H9 (cell line): ENCODE data around the gene AKT3. TPM values are rescaled to one million over a fixed set of nuclear protein-coding genes. Genes with fewer than 3 reads are reported as not detected.

Source experiments
- DNase-seq: peaks from one replicate; pipeline ENCODE4 v3.0.0-alpha.2; 2017
- H2AFZ ChIP-seq: one replicate; pipeline ENCODE4 v1.6.1; 2013; ENCODE audit warnings: mild to moderate bottlenecking, low read length, control low read depth, moderate library complexity
- H2AK5ac ChIP-seq: 2 replicates; pipeline ENCODE4 v1.6.1; 2013; ENCODE audit warnings: low read length, control low read depth, mixed read lengths; ENCODE audit not compliant: insufficient read length
- H2BK120ac ChIP-seq: one replicate; pipeline ENCODE4 v1.6.1; 2013; ENCODE audit warnings: low read depth, mild to moderate bottlenecking, low read length, control low read depth, inconsistent platforms; ENCODE audit not compliant: poor library complexity, severe bottlenecking
- H2BK12ac ChIP-seq: 2 replicates; pipeline ENCODE4 v1.6.1; 2013; ENCODE audit warnings: low read length, control low read depth, mixed read lengths, low read depth; ENCODE audit not compliant: insufficient read length
- H2BK15ac ChIP-seq: 2 replicates; pipeline ENCODE4 v1.6.1; 2013; ENCODE audit warnings: low read depth, low read length, control low read depth
- H2BK20ac ChIP-seq: one replicate; pipeline ENCODE4 v1.6.1; 2013; ENCODE audit warnings: low read depth, mild to moderate bottlenecking, low read length, control low read depth, inconsistent platforms; ENCODE audit not compliant: poor library complexity, severe bottlenecking
- H2BK5ac ChIP-seq: 2 replicates; pipeline ENCODE4 v1.6.1; 2013; ENCODE audit warnings: low read length, control low read depth, mixed read lengths; ENCODE audit not compliant: insufficient read length
- H3K14ac ChIP-seq: 2 replicates; pipeline ENCODE4 v1.6.1; 2013; ENCODE audit warnings: low read length, control low read depth; ENCODE audit not compliant: insufficient read depth
- H3K18ac ChIP-seq: 2 replicates; pipeline ENCODE4 v1.6.1; 2013; ENCODE audit warnings: low read depth, mild to moderate bottlenecking, mixed read lengths, low read length, control low read depth; ENCODE audit not compliant: insufficient read length
- H3K23ac ChIP-seq: 2 replicates; pipeline ENCODE4 v1.6.1; 2013; ENCODE audit warnings: low read length, control low read depth, mixed read lengths, low read depth; ENCODE audit not compliant: insufficient read length
- H3K23me2 ChIP-seq: 2 replicates; pipeline ENCODE4 v1.6.1; 2013; ENCODE audit warnings: low read depth, mild to moderate bottlenecking, mixed read lengths, low read length, control low read depth; ENCODE audit not compliant: insufficient read length, poor library complexity, severe bottlenecking
- H3K27ac ChIP-seq: 2 replicates; pipeline ENCODE4 v1.5.1; 2013; ENCODE audit warnings: low read length, control low read depth, mixed read lengths, low read depth; ENCODE audit not compliant: insufficient read length
- H3K27me3 ChIP-seq: 2 replicates; pipeline ENCODE4 v1.6.1; 2013; ENCODE audit warnings: low read length, control low read depth, inconsistent platforms; ENCODE audit not compliant: insufficient read depth
- H3K4ac ChIP-seq: 2 replicates; pipeline ENCODE4 v1.6.1; 2013; ENCODE audit warnings: low read depth, mild to moderate bottlenecking, control low read depth, inconsistent platforms, low read length, moderate library complexity
- H3K4me1 ChIP-seq: 2 replicates; pipeline ENCODE4 v1.6.1; 2013; ENCODE audit warnings: low read length, control low read depth, inconsistent platforms; ENCODE audit not compliant: insufficient read depth
- H3K4me2 ChIP-seq: 2 replicates; pipeline ENCODE4 v1.6.1; 2013; ENCODE audit warnings: low read length, control low read depth, mixed read lengths; ENCODE audit not compliant: insufficient read length, insufficient read depth
- H3K56ac ChIP-seq: 2 replicates; pipeline ENCODE4 v1.6.1; 2013; ENCODE audit warnings: low read depth, mild to moderate bottlenecking, mixed read lengths, low read length, control low read depth; ENCODE audit not compliant: insufficient read length
- H3K79me1 ChIP-seq: 2 replicates; pipeline ENCODE4 v1.6.1; 2013; ENCODE audit warnings: low read depth, mild to moderate bottlenecking, moderate library complexity, low read length, control low read depth, inconsistent platforms; ENCODE audit not compliant: insufficient read depth, poor library complexity, severe bottlenecking
- H3K79me2 ChIP-seq: 2 replicates; pipeline ENCODE4 v1.6.1; 2013; ENCODE audit warnings: low read length, control low read depth, inconsistent platforms; ENCODE audit not compliant: insufficient read depth
- H3K9ac ChIP-seq: 2 replicates; pipeline ENCODE4 v1.6.1; 2013; ENCODE audit warnings: low read length, control low read depth, mixed read lengths; ENCODE audit not compliant: insufficient read length; ENCODE audit errors: extremely low read depth
- H3K9me3 ChIP-seq: one replicate; pipeline ENCODE4 v1.6.1; 2013; ENCODE audit warnings: low read depth, low read length, inconsistent platforms; ENCODE audit not compliant: control insufficient read depth
- H3T11ph ChIP-seq: one replicate; pipeline ENCODE4 v1.6.1; 2013; ENCODE audit warnings: mild to moderate bottlenecking, low read length, control low read depth, inconsistent platforms
- H4K20me1 ChIP-seq: one replicate; pipeline ENCODE4 v1.6.1; 2013; ENCODE audit not compliant: control insufficient read depth, insufficient read length, insufficient read depth
- H4K5ac ChIP-seq: 2 replicates; pipeline ENCODE4 v1.6.1; 2013; ENCODE audit warnings: low read depth, mild to moderate bottlenecking, mixed read lengths, low read length, control low read depth; ENCODE audit not compliant: insufficient read length
- H4K8ac ChIP-seq: replicated peaks from 2 replicates; pipeline ENCODE4 v1.6.1; 2013; ENCODE audit warnings: low read length, control low read depth, mixed read lengths, low read depth; ENCODE audit not compliant: insufficient read length
- H4K91ac ChIP-seq: 2 replicates; pipeline ENCODE4 v1.6.1; 2013; ENCODE audit warnings: low read depth, mild to moderate bottlenecking, moderate library complexity, mixed read lengths, low read length, control low read depth; ENCODE audit not compliant: insufficient read length
- H3K27ac Mint-ChIP-seq, 3 experiments: 2 replicates in 2 of 3; 3 replicates in 1 of 3; pipeline ENCODE4 v1.8.0; 2020 to 2021; ENCODE audit warnings: mixed read lengths in 3 of 3, mild to moderate bottlenecking in 1 of 3, moderate library complexity in 1 of 3
- H3K27me3 Mint-ChIP-seq: 2 replicates; pipeline ENCODE4 v1.8.0; 2021; ENCODE audit warnings: low read depth, mild to moderate bottlenecking, moderate library complexity, mixed read lengths
- H3K36me3 Mint-ChIP-seq, 3 experiments: 2 replicates in 2 of 3; 3 replicates in 1 of 3; pipeline ENCODE4 v1.8.0; 2020 to 2021; ENCODE audit warnings: low read depth in 3 of 3, mixed read lengths in 3 of 3; ENCODE audit not compliant: insufficient read depth in 1 of 3
- H3K4me1 Mint-ChIP-seq, 2 experiments: 2 replicates each; pipeline ENCODE4 v1.8.0; 2020; ENCODE audit warnings: mixed read lengths in 2 of 2
- H3K4me3 Mint-ChIP-seq, 2 experiments: 2 replicates in 1 of 2; 3 replicates in 1 of 2; pipeline ENCODE4 v1.8.0; 2020 to 2021; ENCODE audit warnings: mild to moderate bottlenecking in 2 of 2, mixed read lengths in 2 of 2, moderate library complexity in 1 of 2
- H3K9me3 Mint-ChIP-seq, 2 experiments: 2 replicates in 1 of 2; 3 replicates in 1 of 2; pipeline ENCODE4 v1.8.0; 2020; ENCODE audit warnings: mild to moderate bottlenecking in 2 of 2, mixed read lengths in 2 of 2, moderate library complexity in 1 of 2
- CTCF ChIP-seq: fragments of 200-600 bp; sonication (generic); conservative IDR thresholded peaks from 3 replicates; pipeline ENCODE4 v1.8.0; 2021; ENCODE audit warnings: antibody characterized with exemption, mild to moderate bottlenecking
- WGBS: extraction: QIAGEN DNeasy Blood & Tissue Kit; methylation state at CpG from one replicate; pipeline ENCODE4 v1.1.7; 2013; ENCODE audit warnings: missing lambda C conversion rate, low lambda C conversion rate, mixed read lengths; ENCODE audit not compliant: insufficient read length; ENCODE audit errors: extremely low coverage; 5-methylcytosine and 5-hydroxymethylcytosine counted together
- total RNA-seq: library from RNA; stranded (reverse); gene quantifications from 2 replicates; pipeline ENCODE4 v1.2.1, GENCODE V29; 2021

AKT3 gene
- total RNA-seq, 1 experiment from 2014 or later, result 27.8 TPM

GRCh38 chr1:243596431-243597062 lies 253.5 kb downstream of the AKT3 start:
- H3K27me3 ChIP-seq, result no peaks in the 10 kb centered on the region
- no peaks in the 10 kb centered on the region for H4K20me1 ChIP-seq
- H3K9ac ChIP-seq, result no peak overlapping the region
- H2AK5ac ChIP-seq, result no peak overlapping the region
- no peaks in the 10 kb centered on the region for H3K79me1 ChIP-seq
- Mint-ChIP-seq H3K36me3 (peaks cover 3 to 5% (median 3%) of the 10 kb centered on the region in 3 experiments; a peak in 4 of 7 replicates), H3K27ac (no peak overlapping the region), H3K9me3 (peaks cover 3% of the 10 kb centered on the region in 2 experiments; a peak in 2 of 5 replicates), H3K4me3 (no peak overlapping the region), H3K27me3 (no peaks in the 10 kb centered on the region), H3K4me1 (no peaks in the 10 kb centered on the region)
- H2BK12ac ChIP-seq, result no peak overlapping the region
- H3K56ac ChIP-seq, result no peak overlapping the region
- H2BK5ac ChIP-seq, result no peak overlapping the region
- DNase-seq, result no peak
- no CpG with 5 or more reads among the region's 6 CpGs for WGBS
- H3K18ac ChIP-seq, result no peak overlapping the region
- no peak overlapping the region for H2BK20ac ChIP-seq
- no peak overlapping the region for H2BK15ac ChIP-seq
- H3T11ph ChIP-seq, result no peak overlapping the region
- no peak overlapping the region for H3K14ac ChIP-seq
- H3K4me2 ChIP-seq, result no peak overlapping the region
- no peak overlapping the region for H4K91ac ChIP-seq
- H3K23me2 ChIP-seq, result no peaks in the 10 kb centered on the region
- no peak overlapping the region for H4K8ac ChIP-seq
- H3K9me3 ChIP-seq, result no peaks in the 10 kb centered on the region
- no peak overlapping the region for H4K5ac ChIP-seq
- no peak overlapping the region for H2AFZ ChIP-seq
- TF ChIP-seq CTCF, result no peak
- no peaks in the 10 kb centered on the region for H3K4me1 ChIP-seq
- H3K27ac ChIP-seq, result no peak overlapping the region
- H3K79me2 ChIP-seq, result no peaks in the 10 kb centered on the region
- no peak overlapping the region for H2BK120ac ChIP-seq
- H3K23ac ChIP-seq, result no peak overlapping the region
- H3K4ac ChIP-seq, result no peak overlapping the region
